Measurements from ENCODE around the gene PRKCZ.

PRKCZ gene

DNA sequence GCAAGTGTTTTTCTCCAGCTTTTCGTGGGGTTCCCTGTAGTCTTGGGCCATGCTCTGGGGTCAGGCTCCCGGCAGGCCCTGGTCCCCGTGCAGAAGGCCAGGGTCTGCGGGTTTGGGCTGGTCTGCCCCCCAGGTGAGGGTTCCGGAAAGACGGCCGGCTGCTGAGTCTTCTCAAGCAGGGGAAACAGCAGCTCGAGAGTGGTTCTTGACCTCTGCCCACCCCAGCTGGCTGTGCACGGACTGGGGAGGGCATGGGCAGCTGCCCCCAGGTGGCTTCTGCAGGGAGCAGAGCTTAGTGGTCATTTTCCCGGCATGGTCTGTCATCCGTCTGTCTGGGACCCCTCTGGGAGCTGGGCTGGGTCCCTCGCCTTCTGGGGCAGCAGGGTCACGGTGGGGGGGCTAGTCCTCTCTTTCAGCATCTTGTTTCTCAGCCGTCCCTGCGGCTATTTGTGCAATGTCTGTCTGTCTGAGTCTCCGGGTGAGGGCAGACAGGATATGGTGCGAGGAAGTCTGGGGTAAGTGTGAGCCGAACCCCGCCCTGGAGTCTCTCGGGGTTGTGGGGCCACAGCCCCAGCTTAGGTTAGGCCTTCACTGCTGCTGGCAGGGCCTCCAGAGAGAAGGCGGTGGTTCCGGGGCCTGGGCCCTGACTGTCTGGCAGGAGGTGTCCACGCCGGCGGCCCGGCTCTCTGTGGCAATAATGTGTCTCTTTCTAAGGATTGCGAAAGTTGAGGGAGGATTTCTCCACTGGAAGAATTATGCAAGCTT, 184.0 kb downstream of the PRKCZ start:
- DNase-seq = no peak

DNA sequence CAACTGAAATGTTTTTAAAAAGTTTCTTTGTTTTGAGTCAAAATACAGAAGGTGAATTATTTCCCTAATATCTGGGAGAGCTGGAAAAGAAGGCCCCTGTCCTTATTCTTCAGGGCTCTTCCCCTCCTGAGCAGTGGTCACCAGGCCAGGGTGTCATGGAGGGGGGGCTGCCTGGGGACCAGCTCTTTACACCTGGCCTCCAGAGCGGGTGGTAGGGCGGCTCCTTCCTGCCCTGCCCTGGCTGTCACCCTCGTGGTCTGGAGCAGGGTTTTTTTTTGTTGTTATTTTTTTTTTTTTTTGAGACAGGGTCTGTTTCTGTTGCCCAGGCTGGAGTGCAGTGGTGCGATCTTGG, 184.5 kb downstream of the PRKCZ start:
- DNase-seq = no peak

All from NCI-H82 (cell line).